ENCODE results near the gene YBX2. TPM values are rescaled to one million over a fixed set of nuclear protein-coding genes. Genes with fewer than 3 reads are reported as not detected.

YBX2 gene
- total and polyA plus RNA-seq, 8 donors, result 0.37 to 2.5 (median 1.5) TPM

- H3K4me3 ChIP-seq, result peak overlapping the region; percentile 83 to 95
- H3K4me1 ChIP-seq, result peaks cover 18 to 39% of the 10 kb centered on the region in 2 donors
- peak overlapping the region; percentile 99 to 100 for H3K27ac ChIP-seq
- ATAC-seq (no peak), DNase-seq (no peak)
- H3K9me3 ChIP-seq, result no peaks in the 10 kb centered on the region
- intact Hi-C loops (cut with DNase I), result no loop called here
- H3K27me3 ChIP-seq, result no peaks in the 10 kb centered on the region
- H3K36me3 ChIP-seq, result peaks cover 0 to 42% of the 10 kb centered on the region in 2 donors
- no peak for TF ChIP-seq CTCF (IDR thresholded peaks at IDR 0.05)
These were observed 41.4 kb downstream of the YBX2 start for GRCh38 chr17:7253082-7253481.

- Histone ChIP-seq H3K27me3 (no peaks in the 10 kb centered on the region), H3K4me3 (peak within 1 kb of the TSS; percentile 83 to 95), H3K27ac (peak within 1 kb of the TSS; percentile 99 to 100), H3K36me3 (peaks cover 0 to 35% of the 10 kb centered on the region in 2 donors), H3K4me1 (peaks cover 18 to 46% of the 10 kb centered on the region in 2 donors), H3K9me3 (no peaks in the 10 kb centered on the region)
- intact Hi-C loops (cut with DNase I), result no loop called here
- ATAC-seq (peak; percentile 81), DNase-seq (peak; percentile 94 to 98 (median 96))
- no peak for TF ChIP-seq CTCF (IDR thresholded peaks at IDR 0.05)
These were observed 42.0 kb downstream of the YBX2 start, which contains the start of gene ELP5 for GRCh38 chr17:7252176-7253043. ELP5 (plus strand) TSS chr17:7252215; CDS start chr17:7252551, 336 bp downstream.

- H3K27ac ChIP-seq, result peak within 1 kb of the TSS; percentile 99 to 100
- H3K4me3 ChIP-seq, result peak within 1 kb of the TSS; percentile 83 to 95
- no peak for TF ChIP-seq CTCF (IDR thresholded peaks at IDR 0.05)
- intact Hi-C loops (cut with DNase I), result no loop called here
- peaks cover 18 to 47% of the 10 kb centered on the region in 2 donors for H3K4me1 ChIP-seq
- DNase-seq (peak; percentile 99 to 100 (median 99)), ATAC-seq (peak; percentile 90)
- no peaks in the 10 kb centered on the region for H3K27me3 ChIP-seq
- H3K36me3 ChIP-seq, result peaks cover 0 to 34% of the 10 kb centered on the region in 2 donors
- no peaks in the 10 kb centered on the region for H3K9me3 ChIP-seq
These were observed 42.7 kb downstream of the YBX2 start, which contains the start of gene CTDNEP1 for GRCh38 chr17:7251661-7252175. CTDNEP1 (minus strand) TSS chr17:7251734; CDS start chr17:7251296, 438 bp downstream.

GRCh38 chr17:7250695-7251627, 43.5 kb downstream of the YBX2 start:
- ATAC-seq, result no peak

More at GRCh38 chr17:7250695-7251627, 43.5 kb downstream of the YBX2 start:
- Histone ChIP-seq H3K4me3 (peak overlapping the region; percentile 83 to 95), H3K36me3 (peaks cover 0 to 34% of the 10 kb centered on the region in 2 donors), H3K9me3 (no peaks in the 10 kb centered on the region), H3K4me1 (peaks cover 18 to 47% of the 10 kb centered on the region in 2 donors), H3K27ac (peak overlapping the region; percentile 99 to 100), H3K27me3 (no peaks in the 10 kb centered on the region)
- no peak for TF ChIP-seq CTCF (IDR thresholded peaks at IDR 0.05)
- intact Hi-C loops (cut with DNase I), result no loop called here
- DNase-seq, result peak in 2 of 4 donors; percentile 53 to 88

Measured in left lung (tissue), 10 donors.